Keratinocyte (primary cell): ENCODE measurements around the gene DCAF4. TPM values are rescaled to one million over a fixed set of nuclear protein-coding genes. Genes with fewer than 3 reads are reported as not detected.

ENCODE experiments used
- DNase-seq: peaks from one replicate; pipeline ENCODE4 v3.0.0-alpha.2; 2011; ENCODE audit warnings: low read depth, missing footprints, low spot score
- FAIRE-seq: peaks from 2 replicates; lab custom pipeline; 2011; peaks lifted over from hg19 to GRCh38; lab: Jason Lieb, UNC
- H2AFZ ChIP-seq: 2 replicates; pipeline ENCODE4 v1.6.0; 2012; ENCODE audit warnings: low read length, control low read depth, inconsistent platforms; ENCODE audit not compliant: control insufficient read depth
- H3K27ac ChIP-seq: 2 replicates; pipeline ENCODE4 v1.5.1; 2011; ENCODE audit warnings: low read length; ENCODE audit not compliant: control insufficient read depth, insufficient read depth
- H3K27me3 ChIP-seq: 3 replicates; pipeline ENCODE4 v1.6.0; 2011; ENCODE audit warnings: low read length; ENCODE audit not compliant: control insufficient read depth, insufficient read depth; ENCODE audit errors: extremely low read depth
- H3K36me3 ChIP-seq, 2 experiments: 2 replicates in 1 of 2; 3 replicates in 1 of 2; pipeline ENCODE4 v1.5.1; 2011; ENCODE audit warnings: low read length in 2 of 2, mild to moderate bottlenecking in 1 of 2; ENCODE audit not compliant: control insufficient read depth in 2 of 2, insufficient read depth in 2 of 2; ENCODE audit errors: extremely low read depth in 1 of 2
- H3K4me1 ChIP-seq: 3 replicates; pipeline ENCODE4 v1.5.1; 2011; ENCODE audit warnings: low read length; ENCODE audit not compliant: control insufficient read depth, insufficient read depth; ENCODE audit errors: extremely low read depth
- H3K4me2 ChIP-seq: 3 replicates; pipeline ENCODE4 v1.6.0; 2011; ENCODE audit warnings: low read depth, low read length; ENCODE audit not compliant: control insufficient read depth, insufficient read depth; ENCODE audit errors: extremely low read depth
- H3K4me3 ChIP-seq, 3 experiments: fragments of 200-600 bp in 1 of 3; sonication (generic) in 1 of 3; 2 replicates in 2 of 3; 3 replicates in 1 of 3; pipeline ENCODE4 v1.5.1; 2011 to 2016; ENCODE audit warnings: low read length in 3 of 3, mild to moderate bottlenecking in 3 of 3, control low read depth in 2 of 3, inconsistent platforms in 1 of 3, low read depth in 1 of 3, mixed read lengths in 1 of 3, mixed run types in 1 of 3, moderate library complexity in 1 of 3; ENCODE audit not compliant: control insufficient read depth in 2 of 3, insufficient read depth in 2 of 3; ENCODE audit errors: extremely low read depth in 1 of 3
- H3K79me2 ChIP-seq: 2 replicates; pipeline ENCODE4 v1.6.0; 2012; ENCODE audit warnings: low read length; ENCODE audit not compliant: control insufficient read depth, insufficient read depth
- H3K9ac ChIP-seq: 3 replicates; pipeline ENCODE4 v1.6.0; 2011; ENCODE audit warnings: low read length; ENCODE audit not compliant: control insufficient read depth, insufficient read depth; ENCODE audit errors: extremely low read depth
- H3K9me1 ChIP-seq: 3 replicates; pipeline ENCODE4 v1.6.0; 2011; ENCODE audit warnings: low read length; ENCODE audit not compliant: control insufficient read depth, insufficient read depth; ENCODE audit errors: extremely low read depth
- H3K9me3 ChIP-seq: 2 replicates; pipeline ENCODE4 v1.5.1; 2012; ENCODE audit warnings: low read depth, low read length; ENCODE audit not compliant: control insufficient read depth
- H4K20me1 ChIP-seq: 3 replicates; pipeline ENCODE4 v1.6.0; 2011; ENCODE audit warnings: low read length; ENCODE audit not compliant: control insufficient read depth, insufficient read depth; ENCODE audit errors: extremely low read depth
- CTCF ChIP-seq, 3 experiments: IDR thresholded peaks in 1 of 3; conservative IDR thresholded peaks in 1 of 3; optimal IDR thresholded peaks in 1 of 3; 2 replicates in 2 of 3; 3 replicates in 1 of 3; pipeline versions ENCODE3 to v1.5.1; 2011; ENCODE audit warnings: low read length in 3 of 3, mild to moderate bottlenecking in 3 of 3, moderate library complexity in 2 of 3, control low read depth in 1 of 3, inconsistent platforms in 1 of 3; ENCODE audit not compliant: insufficient read depth in 2 of 3; ENCODE audit errors: extremely low read depth in 1 of 3
- EZH2 ChIP-seq: IDR thresholded peaks from one replicate; pipeline ENCODE4 v1.6.1; 2012; ENCODE audit warnings: inconsistent platforms, mild to moderate bottlenecking, low read length, moderate library complexity
- dilution Hi-C: fragments of 300-500 bp; cut with MboI; formaldehyde crosslinking; loops from one replicate; pipeline ENCODE4 v1.7.0; 2020; ENCODE audit warnings: low sequenced_read_pairs; ENCODE audit not compliant: extremely low pct_ligation_motif_present
- polyA plus RNA-seq, 5 experiments: library from polyadenylated mRNA; depleted of rRNA in 3 of 5; stranded (reverse) in 3 of 5; stranded (forward) in 1 of 5; unstranded in 1 of 5; fragments of >200 nt; gene quantifications; 1 replicate in 1 of 5; 2 replicates in 3 of 5; 3 replicates in 1 of 5; pipeline versions ENCODE4 v1.2.1 to v1.2.3, GENCODE V29; 2011 to 2012; ENCODE audit warnings: missing spikeins in 2 of 5, low read depth in 1 of 5, low replicate concordance in 1 of 5

The DCAF4 gene
- polyA plus RNA-seq, 1 donor (not counting 4 experiments of a cell fraction or from before 2014, with no cell fraction given): 26.1 TPM

- no peaks in the 10 kb centered on the region for H3K27me3 ChIP-seq
- FAIRE-seq: no peak
- H3K36me3 ChIP-seq: no peaks in the 10 kb centered on the region
- no peaks in the 10 kb centered on the region for H3K9me3 ChIP-seq
- peaks cover 13% of the 10 kb centered on the region for H3K4me1 ChIP-seq
- no peak overlapping the region for H3K27ac ChIP-seq
- H3K79me2 ChIP-seq: no peaks in the 10 kb centered on the region
- dilution Hi-C loops: no loop called here
- H3K9me1 ChIP-seq: no peaks in the 10 kb centered on the region
- no peak overlapping the region for H2AFZ ChIP-seq
- H3K9ac ChIP-seq: no peak overlapping the region
- H3K4me2 ChIP-seq: peak overlapping the region; percentile 29
- TF ChIP-seq CTCF (optimal IDR thresholded peaks at IDR 0.05 in 1 of 3, IDR thresholded peaks at IDR 0.05 in 1 of 3, conservative IDR thresholded peaks at IDR 0.05 in 1 of 3; ENCODE audit: extremely low read depth in 1 of 3, insufficient read depth in 2 of 3, low read length in 3 of 3): no peak
- no peak for TF ChIP-seq EZH2
- no peak overlapping the region for H3K4me3 ChIP-seq
- DNase-seq: no peak
- no peaks in the 10 kb centered on the region for H4K20me1 ChIP-seq
These were observed 18.4 kb upstream of the DCAF4 start for GRCh38 chr14:72907886-72908285.

GRCh38 chr14:72909163-72909562 is 17.1 kb upstream of the DCAF4 start:
- Histone ChIP-seq H3K9ac (no peak overlapping the region), H3K4me3 (no peak overlapping the region), H3K27me3 (no peaks in the 10 kb centered on the region), H3K9me1 (no peaks in the 10 kb centered on the region), H2AFZ (no peak overlapping the region), H3K79me2 (no peaks in the 10 kb centered on the region), H3K27ac (no peak overlapping the region), H3K4me2 (peak overlapping the region; percentile 39), H3K9me3 (no peaks in the 10 kb centered on the region), H4K20me1 (no peaks in the 10 kb centered on the region), H3K36me3 (no peaks in the 10 kb centered on the region), H3K4me1 (peaks cover 13% of the 10 kb centered on the region)
- DNase-seq (no peak), FAIRE-seq (no peak)
- TF ChIP-seq CTCF (optimal IDR thresholded peaks at IDR 0.05 in 1 of 3, IDR thresholded peaks at IDR 0.05 in 1 of 3, conservative IDR thresholded peaks at IDR 0.05 in 1 of 3; ENCODE audit: extremely low read depth in 1 of 3, insufficient read depth in 2 of 3, low read length in 3 of 3) (no peak), EZH2 (no peak)
- dilution Hi-C loops: no loop called here
